HEK293 (cell line): ENCODE data around the gene STK36.

Experiments
- CTCF ChIA-PET: fragments of 350-600 bp; formaldehyde crosslinking; extraction: SDS; loops from one replicate; lab custom pipeline; 2021; ENCODE audit warnings: antibody characterized with exemption; lab: Yijun Ruan, JAX
- POLR2A ChIA-PET: fragments of 300-600 bp; formaldehyde crosslinking; extraction: SDS; loops from one replicate; lab custom pipeline; 2020; ENCODE audit warnings: antibody characterized with exemption, inconsistent platforms; lab: Yijun Ruan, JAX
- H3K27ac ChIP-seq: fragments of 200-500 bp; sonication (Bioruptor generic); 2 replicates; pipeline ENCODE4 v1.5.1; 2014; ENCODE audit warnings: low read depth, low read length, control low read depth, inconsistent platforms; ENCODE audit errors: extremely low read depth
- H3K36me3 ChIP-seq, 2 experiments: fragments of 200-500 bp in 1 of 2; sonication (Bioruptor generic) in 1 of 2; 1 replicate in 1 of 2; 2 replicates in 1 of 2; pipeline ENCODE4 v1.5.1; 2014 to 2017; ENCODE audit warnings: inconsistent platforms in 2 of 2, low read length in 2 of 2; ENCODE audit not compliant: control insufficient read depth in 2 of 2, insufficient read depth in 1 of 2
- H3K4me1 ChIP-seq: fragments of 200-500 bp; sonication (Bioruptor generic); 2 replicates; pipeline ENCODE4 v1.5.1; 2014; ENCODE audit warnings: mild to moderate bottlenecking, low read length, inconsistent platforms; ENCODE audit not compliant: control insufficient read depth, insufficient read depth
- H3K4me3 ChIP-seq: 2 replicates; pipeline ENCODE4 v1.5.1; 2011; ENCODE audit warnings: low read depth, mild to moderate bottlenecking, control low read depth, low read length, moderate library complexity
- H3K9me3 ChIP-seq: fragments of 200-500 bp; sonication (Bioruptor generic); 2 replicates; pipeline ENCODE4 v1.5.1; 2014; ENCODE audit warnings: low read depth, low read length, inconsistent platforms; ENCODE audit not compliant: control insufficient read depth, insufficient read depth
- GLI4 ChIP-seq: fragments of 450-650 bp; formaldehyde crosslinking; IDR thresholded peaks from 2 replicates; pipeline ENCODE4 v1.5.1; 2016; ENCODE audit warnings: missing biosample characterization, missing genetic modification characterization
- GLIS1 ChIP-seq: fragments of 450-650 bp; formaldehyde crosslinking; IDR thresholded peaks from 2 replicates; pipeline ENCODE4 v1.5.1; 2016; ENCODE audit warnings: missing biosample characterization, missing genetic modification characterization
- KLF1 ChIP-seq: fragments of 450-650 bp; formaldehyde crosslinking; IDR thresholded peaks from 2 replicates; pipeline ENCODE4 v1.5.1; 2016; ENCODE audit warnings: missing biosample characterization, missing genetic modification characterization
- TCF7L2 ChIP-seq: IDR thresholded peaks from 2 replicates; pipeline ENCODE4 v1.6.1; 2011; ENCODE audit warnings: low read depth, mild to moderate bottlenecking, inconsistent platforms, low read length, moderate library complexity, borderline replicate concordance
- WT1 ChIP-seq: fragments of 450-650 bp; formaldehyde crosslinking; IDR thresholded peaks from 2 replicates; pipeline ENCODE4 v1.5.1; 2016; ENCODE audit warnings: missing biosample characterization, missing genetic modification characterization
- ZBTB48 ChIP-seq: fragments of 450-650 bp; formaldehyde crosslinking; IDR thresholded peaks from 2 replicates; pipeline ENCODE4 v1.5.1; 2016; ENCODE audit warnings: missing biosample characterization, missing genetic modification characterization
- ZIC2 ChIP-seq: fragments of 450-650 bp; formaldehyde crosslinking; IDR thresholded peaks from 2 replicates; pipeline ENCODE4 v1.5.1; 2016; ENCODE audit warnings: missing biosample characterization, missing genetic modification characterization
- ZNF133 ChIP-seq: fragments of 450-650 bp; formaldehyde crosslinking; IDR thresholded peaks from 2 replicates; pipeline ENCODE4 v1.5.1; 2016; ENCODE audit warnings: missing biosample characterization, missing genetic modification characterization
- ZNF169 ChIP-seq: fragments of 450-650 bp; formaldehyde crosslinking; IDR thresholded peaks from 2 replicates; pipeline ENCODE4 v1.5.1; 2016; ENCODE audit warnings: missing biosample characterization, missing genetic modification characterization
- ZNF223 ChIP-seq: fragments of 450-650 bp; formaldehyde crosslinking; IDR thresholded peaks from 2 replicates; pipeline ENCODE4 v1.5.1; 2016; ENCODE audit warnings: missing biosample characterization, missing genetic modification characterization
- ZNF23 ChIP-seq: fragments of 450-650 bp; formaldehyde crosslinking; IDR thresholded peaks from 2 replicates; pipeline ENCODE4 v1.5.1; 2016; ENCODE audit warnings: missing biosample characterization, missing genetic modification characterization, borderline replicate concordance
- ZNF266 ChIP-seq: fragments of 450-650 bp; formaldehyde crosslinking; IDR thresholded peaks from 2 replicates; pipeline ENCODE4 v1.5.1; 2016; ENCODE audit warnings: missing biosample characterization, missing genetic modification characterization, low read depth
- ZNF398 ChIP-seq: fragments of 450-650 bp; formaldehyde crosslinking; IDR thresholded peaks from 2 replicates; pipeline ENCODE4 v1.5.1; 2017; ENCODE audit warnings: missing biosample characterization, missing genetic modification characterization
- ZNF555 ChIP-seq: fragments of 450-650 bp; formaldehyde crosslinking; conservative IDR thresholded peaks from 2 replicates; pipeline ENCODE4 v1.5.1; 2017; ENCODE audit warnings: missing biosample characterization, mild to moderate bottlenecking, missing genetic modification characterization, inconsistent platforms
- TF ChIP-seq, protein P1 (sequence below): fragments of 450-650 bp; formaldehyde crosslinking; IDR thresholded peaks from 2 replicates; pipeline ENCODE4 v1.5.1; 2016; ENCODE audit warnings: missing biosample characterization, missing genetic modification characterization
- TF ChIP-seq, protein P2 (sequence below): fragments of 450-650 bp; formaldehyde crosslinking; IDR thresholded peaks from 2 replicates; pipeline ENCODE4 v1.5.1; 2016; ENCODE audit warnings: missing biosample characterization, missing genetic modification characterization, borderline replicate concordance
- TF ChIP-seq, protein P3 (sequence below): fragments of 450-650 bp; IDR thresholded peaks from 2 replicates; pipeline ENCODE4 v1.5.1; 2018; ENCODE audit warnings: missing biosample characterization, mild to moderate bottlenecking, missing genetic modification characterization
- TF ChIP-seq, protein P4 (sequence below): fragments of 450-650 bp; formaldehyde crosslinking; IDR thresholded peaks from 2 replicates; pipeline ENCODE4 v1.5.1; 2016; ENCODE audit warnings: missing biosample characterization, missing genetic modification characterization
- TF ChIP-seq, protein P5 (sequence below): IDR thresholded peaks from 2 replicates; pipeline ENCODE4 v1.6.1; 2011; ENCODE audit warnings: mild to moderate bottlenecking, low read depth, low read length, borderline replicate concordance
- TF ChIP-seq, protein P6 (sequence below): fragments of 450-650 bp; formaldehyde crosslinking; conservative IDR thresholded peaks from 2 replicates; pipeline ENCODE4 v1.5.1; 2016; ENCODE audit warnings: low read depth, missing biosample characterization, missing genetic modification characterization

The STK36 gene

DNA sequence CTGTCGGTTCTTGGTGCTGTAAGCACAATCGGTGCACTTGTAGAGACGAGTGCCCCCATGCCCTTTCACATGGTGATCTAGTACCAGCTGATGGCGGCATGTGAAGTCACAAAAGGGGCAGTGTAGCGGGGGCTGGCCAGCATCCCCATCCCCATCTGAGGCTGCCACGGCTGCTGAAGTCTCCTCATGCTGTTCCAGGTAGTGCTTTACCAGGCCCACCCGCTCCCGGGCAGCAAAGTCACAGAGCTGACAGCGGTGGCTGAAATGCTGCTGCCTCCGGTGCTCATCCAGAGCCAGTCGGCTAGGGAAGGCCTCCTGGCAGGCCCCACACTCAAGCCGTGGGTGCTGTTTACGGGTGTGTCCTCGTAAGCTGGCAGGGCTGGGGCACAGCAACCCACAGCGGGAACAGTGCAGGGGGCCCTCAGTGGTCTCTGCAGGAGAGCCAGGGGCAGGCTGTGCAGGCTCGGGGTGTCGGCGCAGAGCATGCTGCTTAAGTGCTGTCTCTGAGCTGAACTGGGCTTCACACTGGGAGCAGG is 29.7 kb upstream of the STK36 start:
- Histone ChIP-seq H3K4me1 (no peaks in the 10 kb centered on the region), H3K27ac (no peak overlapping the region), H3K36me3 (peaks cover 36 to 92% of the 10 kb centered on the region in 2 experiments), H3K9me3 (no peaks in the 10 kb centered on the region), H3K4me3 (no peak overlapping the region)
- POLR2A ChIA-PET: interaction anchor here (1.1 kb wide), 1 partner anchor 11 kb away, joined by 3 read pairs; no protein-coding TSS in a partner anchor
- TF ChIP-seq TCF7L2 (no peak), GLI4 (tag by site-specific recombination) (no peak), ZNF223 (tag by site-specific recombination) (no peak), ZNF169 (no peak), ZIC2 (tag by site-specific recombination) (peak; percentile 47), ZNF555 (tag by site-specific recombination) (no peak), GLIS1 (tag by site-specific recombination) (peak; percentile 17; the same call in 1 of the 2 replicates), KLF1 (tag by site-specific recombination) (no peak)
- TF ChIP-seq, protein P1, sequence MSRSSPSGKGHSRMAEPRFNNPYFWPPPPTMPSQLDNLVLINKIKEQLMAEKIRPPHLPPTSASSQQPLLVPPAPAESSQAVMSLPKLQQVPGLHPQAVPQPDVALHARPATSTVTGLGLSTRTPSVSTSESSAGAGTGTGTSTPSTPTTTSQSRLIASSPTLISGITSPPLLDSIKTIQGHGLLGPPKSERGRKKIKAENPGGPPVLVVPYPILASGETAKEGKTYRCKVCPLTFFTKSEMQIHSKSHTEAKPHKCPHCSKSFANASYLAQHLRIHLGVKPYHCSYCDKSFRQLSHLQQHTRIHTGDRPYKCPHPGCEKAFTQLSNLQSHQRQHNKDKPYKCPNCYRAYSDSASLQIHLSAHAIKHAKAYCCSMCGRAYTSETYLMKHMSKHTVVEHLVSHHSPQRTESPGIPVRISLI (tag by site-specific recombination): no peak
- TF ChIP-seq, protein P2, sequence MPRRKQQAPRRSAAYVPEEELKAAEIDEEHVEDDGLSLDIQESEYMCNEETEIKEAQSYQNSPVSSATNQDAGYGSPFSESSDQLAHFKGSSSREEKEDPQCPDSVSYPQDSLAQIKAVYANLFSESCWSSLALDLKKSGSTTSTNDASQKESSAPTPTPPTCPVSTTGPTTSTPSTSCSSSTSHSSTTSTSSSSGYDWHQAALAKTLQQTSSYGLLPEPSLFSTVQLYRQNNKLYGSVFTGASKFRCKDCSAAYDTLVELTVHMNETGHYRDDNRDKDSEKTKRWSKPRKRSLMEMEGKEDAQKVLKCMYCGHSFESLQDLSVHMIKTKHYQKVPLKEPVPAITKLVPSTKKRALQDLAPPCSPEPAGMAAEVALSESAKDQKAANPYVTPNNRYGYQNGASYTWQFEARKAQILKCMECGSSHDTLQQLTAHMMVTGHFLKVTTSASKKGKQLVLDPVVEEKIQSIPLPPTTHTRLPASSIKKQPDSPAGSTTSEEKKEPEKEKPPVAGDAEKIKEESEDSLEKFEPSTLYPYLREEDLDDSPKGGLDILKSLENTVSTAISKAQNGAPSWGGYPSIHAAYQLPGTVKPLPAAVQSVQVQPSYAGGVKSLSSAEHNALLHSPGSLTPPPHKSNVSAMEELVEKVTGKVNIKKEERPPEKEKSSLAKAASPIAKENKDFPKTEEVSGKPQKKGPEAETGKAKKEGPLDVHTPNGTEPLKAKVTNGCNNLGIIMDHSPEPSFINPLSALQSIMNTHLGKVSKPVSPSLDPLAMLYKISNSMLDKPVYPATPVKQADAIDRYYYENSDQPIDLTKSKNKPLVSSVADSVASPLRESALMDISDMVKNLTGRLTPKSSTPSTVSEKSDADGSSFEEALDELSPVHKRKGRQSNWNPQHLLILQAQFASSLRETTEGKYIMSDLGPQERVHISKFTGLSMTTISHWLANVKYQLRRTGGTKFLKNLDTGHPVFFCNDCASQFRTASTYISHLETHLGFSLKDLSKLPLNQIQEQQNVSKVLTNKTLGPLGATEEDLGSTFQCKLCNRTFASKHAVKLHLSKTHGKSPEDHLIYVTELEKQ (tag by site-specific recombination): no peak
- TF ChIP-seq, all 188 proteins: peak for 2
- CTCF ChIA-PET: no interaction called here

DNA sequence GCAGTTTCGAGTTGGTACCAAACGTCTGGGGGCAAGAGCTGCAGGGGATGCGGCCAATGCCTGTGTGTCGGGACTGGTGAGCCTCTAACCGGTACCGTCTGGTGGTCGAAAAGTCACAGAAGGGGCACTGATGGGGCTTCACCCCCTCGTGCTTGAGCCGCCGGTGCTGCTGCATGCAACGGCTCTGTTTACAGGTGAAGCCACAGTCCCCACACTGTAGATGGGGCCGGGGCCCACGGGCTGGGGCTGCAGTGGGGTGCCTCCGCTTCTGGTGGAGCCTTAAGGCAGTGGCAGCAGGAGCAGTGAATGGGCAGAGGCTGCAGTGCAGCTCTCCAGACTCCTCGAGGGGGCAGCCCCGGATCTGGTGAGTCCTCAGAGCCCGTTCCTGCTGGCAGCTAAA is 29.1 kb upstream of the STK36 start:
- no peak overlapping the region for H3K4me3 ChIP-seq
- peaks cover 36 to 92% of the 10 kb centered on the region in 2 experiments for H3K36me3 ChIP-seq
- no peaks in the 10 kb centered on the region for H3K9me3 ChIP-seq
- H3K27ac ChIP-seq: no peak overlapping the region
- CTCF ChIA-PET: no interaction called here
- POLR2A ChIA-PET: interaction anchor here (1.1 kb wide), 1 partner anchor 11 kb away, joined by 3 read pairs; no protein-coding TSS in a partner anchor
- no peaks in the 10 kb centered on the region for H3K4me1 ChIP-seq
- TF ChIP-seq, protein P3, sequence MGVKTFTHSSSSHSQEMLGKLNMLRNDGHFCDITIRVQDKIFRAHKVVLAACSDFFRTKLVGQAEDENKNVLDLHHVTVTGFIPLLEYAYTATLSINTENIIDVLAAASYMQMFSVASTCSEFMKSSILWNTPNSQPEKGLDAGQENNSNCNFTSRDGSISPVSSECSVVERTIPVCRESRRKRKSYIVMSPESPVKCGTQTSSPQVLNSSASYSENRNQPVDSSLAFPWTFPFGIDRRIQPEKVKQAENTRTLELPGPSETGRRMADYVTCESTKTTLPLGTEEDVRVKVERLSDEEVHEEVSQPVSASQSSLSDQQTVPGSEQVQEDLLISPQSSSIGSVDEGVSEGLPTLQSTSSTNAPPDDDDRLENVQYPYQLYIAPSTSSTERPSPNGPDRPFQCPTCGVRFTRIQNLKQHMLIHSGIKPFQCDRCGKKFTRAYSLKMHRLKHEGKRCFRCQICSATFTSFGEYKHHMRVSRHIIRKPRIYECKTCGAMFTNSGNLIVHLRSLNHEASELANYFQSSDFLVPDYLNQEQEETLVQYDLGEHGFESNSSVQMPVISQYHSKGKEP: no peak
- TF ChIP-seq ZNF133 (tag by site-specific recombination) (no peak), ZNF398 (no peak), WT1 (tag by site-specific recombination) (no peak), ZNF23 (tag by site-specific recombination) (no peak), ZBTB48 (tag by site-specific recombination) (no peak), ZNF266 (no peak)
- TF ChIP-seq, protein P4, sequence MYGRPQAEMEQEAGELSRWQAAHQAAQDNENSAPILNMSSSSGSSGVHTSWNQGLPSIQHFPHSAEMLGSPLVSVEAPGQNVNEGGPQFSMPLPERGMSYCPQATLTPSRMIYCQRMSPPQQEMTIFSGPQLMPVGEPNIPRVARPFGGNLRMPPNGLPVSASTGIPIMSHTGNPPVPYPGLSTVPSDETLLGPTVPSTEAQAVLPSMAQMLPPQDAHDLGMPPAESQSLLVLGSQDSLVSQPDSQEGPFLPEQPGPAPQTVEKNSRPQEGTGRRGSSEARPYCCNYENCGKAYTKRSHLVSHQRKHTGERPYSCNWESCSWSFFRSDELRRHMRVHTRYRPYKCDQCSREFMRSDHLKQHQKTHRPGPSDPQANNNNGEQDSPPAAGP (tag by site-specific recombination): no peak
- TF ChIP-seq, protein P5, sequence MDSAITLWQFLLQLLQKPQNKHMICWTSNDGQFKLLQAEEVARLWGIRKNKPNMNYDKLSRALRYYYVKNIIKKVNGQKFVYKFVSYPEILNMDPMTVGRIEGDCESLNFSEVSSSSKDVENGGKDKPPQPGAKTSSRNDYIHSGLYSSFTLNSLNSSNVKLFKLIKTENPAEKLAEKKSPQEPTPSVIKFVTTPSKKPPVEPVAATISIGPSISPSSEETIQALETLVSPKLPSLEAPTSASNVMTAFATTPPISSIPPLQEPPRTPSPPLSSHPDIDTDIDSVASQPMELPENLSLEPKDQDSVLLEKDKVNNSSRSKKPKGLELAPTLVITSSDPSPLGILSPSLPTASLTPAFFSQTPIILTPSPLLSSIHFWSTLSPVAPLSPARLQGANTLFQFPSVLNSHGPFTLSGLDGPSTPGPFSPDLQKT: no peak
- TF ChIP-seq, protein P6, sequence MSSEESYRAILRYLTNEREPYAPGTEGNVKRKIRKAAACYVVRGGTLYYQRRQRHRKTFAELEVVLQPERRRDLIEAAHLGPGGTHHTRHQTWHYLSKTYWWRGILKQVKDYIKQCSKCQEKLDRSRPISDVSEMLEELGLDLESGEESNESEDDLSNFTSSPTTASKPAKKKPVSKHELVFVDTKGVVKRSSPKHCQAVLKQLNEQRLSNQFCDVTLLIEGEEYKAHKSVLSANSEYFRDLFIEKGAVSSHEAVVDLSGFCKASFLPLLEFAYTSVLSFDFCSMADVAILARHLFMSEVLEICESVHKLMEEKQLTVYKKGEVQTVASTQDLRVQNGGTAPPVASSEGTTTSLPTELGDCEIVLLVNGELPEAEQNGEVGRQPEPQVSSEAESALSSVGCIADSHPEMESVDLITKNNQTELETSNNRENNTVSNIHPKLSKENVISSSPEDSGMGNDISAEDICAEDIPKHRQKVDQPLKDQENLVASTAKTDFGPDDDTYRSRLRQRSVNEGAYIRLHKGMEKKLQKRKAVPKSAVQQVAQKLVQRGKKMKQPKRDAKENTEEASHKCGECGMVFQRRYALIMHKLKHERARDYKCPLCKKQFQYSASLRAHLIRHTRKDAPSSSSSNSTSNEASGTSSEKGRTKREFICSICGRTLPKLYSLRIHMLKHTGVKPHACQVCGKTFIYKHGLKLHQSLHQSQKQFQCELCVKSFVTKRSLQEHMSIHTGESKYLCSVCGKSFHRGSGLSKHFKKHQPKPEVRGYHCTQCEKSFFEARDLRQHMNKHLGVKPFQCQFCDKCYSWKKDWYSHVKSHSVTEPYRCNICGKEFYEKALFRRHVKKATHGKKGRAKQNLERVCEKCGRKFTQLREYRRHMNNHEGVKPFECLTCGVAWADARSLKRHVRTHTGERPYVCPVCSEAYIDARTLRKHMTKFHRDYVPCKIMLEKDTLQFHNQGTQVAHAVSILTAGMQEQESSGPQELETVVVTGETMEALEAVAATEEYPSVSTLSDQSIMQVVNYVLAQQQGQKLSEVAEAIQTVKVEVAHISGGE (tag by site-specific recombination): no peak
